Fibroblast of the aortic adventitia (primary cell): Measurements from ENCODE around the gene CGB3. TPM values are rescaled to one million over a fixed set of nuclear protein-coding genes. Genes with fewer than 3 reads are reported as not detected.

Source experiments
- DNase-seq: peaks from one replicate; pipeline ENCODE4 v3.0.0-alpha.2; 2010; ENCODE audit warnings: low read depth
- H3K4me3 ChIP-seq: 2 replicates; pipeline ENCODE4 v1.5.1; 2011; ENCODE audit warnings: low read depth, mild to moderate bottlenecking, control low read depth, low read length, moderate library complexity
- CTCF ChIP-seq: IDR thresholded peaks from 2 replicates; pipeline ENCODE4 v1.5.1; 2011; ENCODE audit warnings: mild to moderate bottlenecking, low read length, control low read depth, inconsistent platforms; ENCODE audit not compliant: insufficient read depth
- total RNA-seq: library from RNA; depleted of rRNA; stranded (reverse); fragments of >200 nt; gene quantifications from 2 replicates; pipeline ENCODE4 v1.2.3, GENCODE V29; 2012; ENCODE audit warnings: low replicate concordance

CGB3 gene
- total RNA-seq, 1 donor: not detected

- H3K4me3 ChIP-seq: no peak overlapping the region
- TF ChIP-seq CTCF: no peak
- no peak for DNase-seq
Observed at GRCh38 chr19:49014123-49014869, 9.8 kb downstream of the CGB3 start.

GRCh38 chr19:49011194-49011593, 12.9 kb downstream of the CGB3 start:
- no peak for DNase-seq
- TF ChIP-seq CTCF: no peak
- no peak overlapping the region for H3K4me3 ChIP-seq

- no peak for TF ChIP-seq CTCF
- H3K4me3 ChIP-seq: no peak overlapping the region
- no peak for DNase-seq
Observed at GRCh38 chr19:49010453-49010852, 13.7 kb downstream of the CGB3 start.

- DNase-seq: no peak
- TF ChIP-seq CTCF: no peak
- H3K4me3 ChIP-seq: no peak overlapping the region
Observed at GRCh38 chr19:49009828-49010227, 14.3 kb downstream of the CGB3 start.

- H3K4me3 ChIP-seq: no peak overlapping the region
- TF ChIP-seq CTCF: no peak
- DNase-seq: no peak
Observed at GRCh38 chr19:49006905-49007304, 17.2 kb downstream of the CGB3 start.

GRCh38 chr19:49004964-49005614, 19.0 kb downstream of the CGB3 start:
- DNase-seq: no peak
- no peak overlapping the region for H3K4me3 ChIP-seq
- TF ChIP-seq CTCF: no peak
